GM19468 (cell line): ENCODE results near the gene C14orf132.
"Not testable (repeated sequence)": the region's sequence is repeated elsewhere in the genome, so short reads cannot be mapped to it uniquely, and the experiment has no call there.

Experiments
- ATAC-seq: cut with Tn5 transposase; IDR thresholded peaks from one replicate; pipeline ENCODE4 v1.9.1; 2021; ENCODE audit warnings: mild to moderate bottlenecking, moderate library complexity, moderate number of reproducible peaks; ENCODE audit not compliant: unreplicated experiment; ENCODE audit errors: extremely low read depth

Gene C14orf132

DNA sequence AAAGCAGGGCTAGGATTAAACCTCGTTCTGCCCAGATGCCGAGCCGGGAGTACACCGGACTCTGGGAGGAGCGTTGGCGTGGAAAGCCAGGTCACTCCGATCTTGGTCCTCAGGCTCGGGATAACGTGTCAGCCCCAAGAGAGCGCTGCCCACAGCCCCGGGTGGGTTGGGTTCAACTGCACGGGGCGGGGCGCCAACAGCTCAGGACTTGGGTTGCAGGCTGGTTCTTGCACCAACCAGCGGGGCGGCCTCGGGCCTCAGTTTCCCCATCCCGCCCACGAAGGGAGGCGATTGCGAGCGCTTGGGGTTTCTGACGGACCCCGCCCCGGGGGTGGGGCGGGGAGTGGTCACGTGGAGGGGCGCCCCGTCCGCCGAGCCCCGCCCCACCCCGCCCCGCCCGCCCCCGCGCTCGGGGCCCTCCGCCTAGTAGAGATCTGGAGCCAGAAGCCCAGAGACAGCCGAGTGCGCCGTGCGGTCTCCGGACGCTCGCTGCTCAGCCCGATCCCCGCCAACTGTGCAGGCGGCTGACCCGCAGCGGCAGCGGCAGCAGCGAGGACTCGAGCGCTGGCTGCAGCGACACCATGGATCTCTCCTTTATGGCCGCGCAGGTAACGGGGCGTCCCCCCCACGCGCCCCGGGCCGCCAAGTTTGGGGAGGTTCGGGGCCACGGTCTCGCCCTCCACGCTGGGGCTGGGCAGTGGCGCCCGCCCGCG lies at the start of gene C14orf132:
C14orf132 (plus strand) TSS at position 443 of the 713 bp plus-strand sequence; CDS start at position 582, 139 bp downstream.
- ATAC-seq: peak; percentile 28

DNA sequence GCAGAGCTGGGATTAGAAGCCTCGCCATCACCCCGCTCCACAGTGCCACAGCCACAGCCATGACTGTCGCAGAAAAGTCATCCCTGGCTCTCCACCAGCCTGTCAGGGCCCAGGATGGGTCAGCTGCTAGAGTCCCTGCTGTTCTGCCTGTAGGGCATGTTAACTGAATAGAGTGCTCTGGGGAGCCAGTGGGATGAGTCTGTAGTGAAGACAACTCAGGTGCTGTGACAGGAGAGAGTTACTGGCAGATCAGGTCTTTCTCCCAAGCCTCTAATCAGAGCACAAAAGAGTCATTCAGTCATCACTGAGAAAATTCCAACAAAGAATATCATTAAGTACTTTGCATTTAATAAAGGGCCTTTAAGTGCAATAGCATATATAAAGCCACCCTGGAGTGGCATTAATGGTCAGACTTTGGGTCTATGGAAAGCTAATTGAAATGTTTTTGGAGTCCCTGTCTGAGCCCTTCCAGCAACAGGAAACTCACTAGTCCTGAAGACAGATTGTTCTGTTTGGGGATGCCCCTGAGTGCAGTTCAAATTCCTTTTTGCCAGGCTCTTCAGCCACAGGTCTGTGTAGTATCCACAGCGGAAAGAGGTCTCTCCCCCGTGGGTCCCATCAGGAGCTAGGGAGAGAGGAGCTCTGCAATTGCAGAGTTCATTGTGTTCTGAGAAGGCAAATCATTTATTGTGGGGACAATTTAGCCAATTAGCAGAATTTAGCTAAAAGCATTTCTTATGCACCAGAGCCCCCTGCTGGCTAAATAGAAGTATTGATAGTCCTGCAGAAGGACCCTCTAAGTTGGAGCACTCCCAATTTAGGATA lies 45.2 kb upstream of the C14orf132 start:
- ATAC-seq: no peak

DNA sequence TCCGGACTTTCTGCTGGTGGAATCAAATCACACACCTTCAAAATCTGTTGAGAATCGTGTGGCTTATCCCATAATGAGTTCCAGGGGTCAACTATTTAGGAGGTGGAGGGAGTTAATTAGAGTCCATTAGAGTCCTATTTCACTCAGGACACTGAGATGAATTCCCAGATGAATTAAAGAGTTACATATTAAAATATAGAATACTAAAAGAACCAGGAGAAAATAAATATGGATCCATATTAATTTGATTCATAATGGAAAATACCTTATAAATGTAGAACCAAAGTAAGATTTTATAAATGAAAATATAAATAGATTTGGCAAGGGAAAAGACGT lies 44.6 kb upstream of the C14orf132 start:
- no peak for ATAC-seq

DNA sequence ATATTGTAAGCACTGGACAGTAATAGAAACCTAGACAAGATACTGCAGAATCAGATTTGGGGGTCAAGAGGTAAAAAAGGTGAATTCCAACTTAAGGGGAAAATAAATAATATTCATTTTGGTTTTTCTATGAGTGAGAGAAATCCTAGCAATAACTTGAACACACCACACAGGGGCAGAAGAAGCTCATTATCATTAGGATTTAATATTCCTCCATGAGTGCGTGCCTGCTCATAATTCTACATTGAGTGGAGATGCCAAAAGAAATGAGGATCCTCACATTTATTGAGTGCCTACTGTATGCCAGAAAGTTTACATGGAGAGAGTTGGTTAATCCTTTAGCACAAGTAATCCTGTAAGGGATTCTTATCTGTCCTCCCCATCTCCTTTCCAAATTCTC lies 40.5 kb upstream of the C14orf132 start:
- no peak for ATAC-seq

DNA sequence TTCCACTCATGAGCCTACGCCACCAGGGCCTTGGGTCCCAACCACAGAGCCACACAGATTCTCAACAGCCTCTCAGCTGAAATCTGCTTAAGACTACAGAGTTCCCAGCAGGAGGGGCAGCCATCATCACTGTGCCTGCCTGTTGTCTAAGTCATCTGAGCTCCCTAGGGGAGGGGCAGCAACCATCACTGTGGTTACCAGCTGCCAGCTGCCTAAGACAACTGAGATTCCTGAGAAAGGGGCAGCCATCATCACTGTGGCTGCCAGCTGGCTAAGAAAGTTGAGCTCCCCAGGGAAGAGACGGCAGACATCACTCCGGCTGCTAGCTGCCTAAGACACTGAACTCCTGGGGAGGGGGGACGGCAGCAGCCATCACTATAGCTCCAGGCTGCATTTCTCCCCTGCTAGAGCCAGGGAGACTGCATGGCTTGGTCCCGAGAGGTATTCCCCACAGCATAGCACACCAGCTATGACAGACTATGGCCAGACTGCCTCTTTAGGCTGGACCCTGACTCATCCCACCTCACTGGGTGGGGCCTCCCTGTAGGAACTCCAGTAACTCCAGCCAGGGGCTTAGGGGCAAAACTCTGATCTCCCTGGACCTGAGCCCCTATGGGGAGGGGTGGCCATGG lies 37.2 kb upstream of the C14orf132 start:
- no peak for ATAC-seq

DNA sequence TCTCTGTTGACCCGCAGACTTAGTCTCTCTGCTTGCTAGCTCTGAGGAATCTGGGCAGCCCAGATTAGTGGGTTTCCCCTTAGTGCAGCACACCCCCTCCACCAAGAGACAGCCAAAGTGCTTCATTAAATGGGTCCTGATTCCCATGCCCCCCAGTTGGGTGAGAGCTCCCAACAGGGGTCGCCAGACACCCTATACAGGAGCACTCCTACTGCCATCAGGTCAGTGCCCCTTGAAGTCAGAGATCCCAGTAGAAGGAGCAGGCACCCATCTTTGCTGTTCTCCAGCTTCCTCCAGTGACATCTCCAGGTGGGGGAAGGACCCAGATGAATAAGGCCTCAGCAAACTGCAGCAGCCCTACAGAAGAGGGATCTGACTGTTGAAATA lies 36.7 kb upstream of the C14orf132 start:
- ATAC-seq: no peak

DNA sequence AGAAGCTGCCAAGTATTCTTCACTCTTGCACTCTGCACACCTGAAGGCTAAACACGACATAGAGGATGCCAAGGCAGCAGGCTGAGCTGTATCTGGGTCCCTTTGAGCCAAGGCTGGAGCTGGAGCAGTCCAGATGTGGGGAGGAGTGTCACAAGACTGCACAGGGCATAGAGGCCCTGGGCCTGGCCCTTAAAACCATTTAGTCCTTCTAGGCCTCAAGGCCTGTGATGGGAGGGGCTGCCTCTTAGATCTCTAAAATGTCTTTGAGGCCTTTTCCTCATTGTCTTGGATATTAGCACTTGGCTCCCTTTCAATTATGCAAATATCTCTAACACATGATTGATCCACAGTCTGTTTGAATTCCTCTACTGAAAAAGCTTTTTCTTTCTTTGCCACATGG lies 28.0 kb upstream of the C14orf132 start:
- no peak for ATAC-seq

DNA sequence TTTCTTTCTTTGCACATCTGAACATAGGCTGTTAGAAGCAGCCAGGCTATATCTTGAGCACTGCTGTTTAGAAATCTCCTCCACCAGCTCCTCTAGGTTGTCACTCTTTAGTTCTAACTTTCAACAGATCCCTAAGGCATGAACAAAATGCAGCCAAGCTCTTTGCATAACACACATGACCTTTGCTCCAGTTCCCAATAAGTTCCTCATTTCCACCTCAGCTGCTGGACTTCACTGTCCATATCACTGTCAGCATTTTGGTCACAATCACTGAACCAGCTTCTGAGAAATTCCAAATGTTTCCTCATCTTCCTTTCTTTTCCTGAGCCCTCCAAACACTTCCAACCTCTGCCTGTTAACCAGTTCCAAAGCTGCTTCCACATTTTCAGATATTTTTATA lies 27.6 kb upstream of the C14orf132 start:
- ATAC-seq: no peak

DNA sequence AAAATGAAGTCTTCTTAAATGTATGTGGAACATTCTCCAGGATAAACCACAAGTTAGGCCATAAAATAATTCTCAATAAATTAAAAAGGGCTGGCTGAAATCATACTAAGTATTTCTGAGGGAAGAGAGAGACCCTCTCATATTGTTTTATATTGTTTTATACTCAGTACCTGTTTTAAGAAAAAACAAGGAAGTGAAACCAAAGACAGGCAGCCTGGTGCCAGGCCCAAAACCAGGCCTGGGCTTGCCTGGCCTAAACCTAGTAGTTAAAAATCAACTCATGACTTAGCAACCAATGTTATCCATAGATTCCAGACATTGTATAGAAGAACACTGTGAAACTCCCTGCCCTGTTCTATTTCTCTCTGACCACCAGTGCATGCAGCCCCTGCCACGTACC lies 26.4 kb upstream of the C14orf132 start:
- not testable (repeated sequence) for ATAC-seq

DNA sequence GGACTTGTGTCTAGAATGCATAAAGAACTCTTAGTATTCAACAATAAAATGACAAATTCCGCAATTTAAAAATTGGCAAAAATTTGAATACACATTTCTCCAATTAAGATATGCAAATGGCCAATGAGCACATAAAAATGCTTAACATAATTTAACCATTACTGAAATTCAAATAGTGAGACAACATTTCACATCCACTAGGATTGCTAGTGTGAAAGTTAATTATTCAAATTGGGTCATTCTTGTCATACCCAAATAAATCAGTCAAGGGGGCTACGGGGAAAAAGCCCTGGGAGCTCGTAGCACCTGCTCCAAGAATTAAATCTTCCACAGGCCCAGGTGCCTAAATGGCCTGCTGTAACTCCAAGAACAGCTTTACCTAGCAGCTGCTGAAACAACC lies 25.0 kb upstream of the C14orf132 start:
- ATAC-seq: no peak

DNA sequence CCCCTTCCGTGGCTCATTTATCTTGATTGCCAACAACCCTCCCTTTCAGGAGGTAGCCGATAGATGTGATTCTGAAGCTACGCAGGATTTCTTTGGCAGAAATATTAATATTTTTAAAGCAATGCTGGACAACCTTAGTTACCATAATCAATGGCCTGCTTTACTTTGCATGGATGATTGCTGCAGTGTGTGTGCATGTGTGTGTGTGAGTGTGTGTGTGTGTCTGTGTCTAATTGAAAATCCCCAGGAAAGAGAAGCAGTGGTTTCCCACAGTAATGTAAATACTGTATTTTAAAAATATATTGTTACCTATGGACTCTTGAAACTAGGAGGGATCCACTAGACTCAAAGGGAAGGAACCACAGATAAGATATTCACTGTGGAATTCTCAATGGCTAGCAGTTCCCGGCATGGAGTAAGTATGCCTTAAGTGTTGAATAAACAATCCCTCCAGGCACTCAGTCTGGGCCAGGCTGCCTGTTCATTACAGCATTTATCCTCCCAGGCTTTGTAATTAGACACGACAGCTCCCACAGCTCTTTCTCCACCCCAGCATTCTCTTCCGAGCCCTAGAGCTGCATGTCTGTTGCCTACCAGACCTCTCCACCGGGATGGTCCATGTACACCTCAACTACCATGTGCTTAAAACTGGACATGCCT lies 22.5 kb upstream of the C14orf132 start:
- ATAC-seq: no peak

DNA sequence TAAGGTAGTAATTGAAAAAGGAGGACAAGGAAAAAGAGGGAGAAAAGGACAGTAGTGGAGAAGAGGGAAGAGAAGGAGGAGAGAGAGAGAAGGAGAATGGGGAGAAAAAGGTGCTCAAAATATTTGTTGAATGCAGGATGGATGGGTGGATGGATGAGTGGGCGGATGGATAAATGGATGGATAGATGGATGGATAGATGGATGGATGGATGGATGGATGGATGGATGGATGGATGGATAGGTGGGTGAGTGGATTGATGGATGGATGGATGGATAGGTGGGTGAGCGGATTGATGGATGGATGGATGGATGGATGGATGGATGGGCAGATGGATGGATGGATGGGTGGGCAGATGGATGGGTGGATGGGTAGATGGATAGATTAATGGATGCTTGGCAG lies 21.3 kb upstream of the C14orf132 start:
- no peak for ATAC-seq

DNA sequence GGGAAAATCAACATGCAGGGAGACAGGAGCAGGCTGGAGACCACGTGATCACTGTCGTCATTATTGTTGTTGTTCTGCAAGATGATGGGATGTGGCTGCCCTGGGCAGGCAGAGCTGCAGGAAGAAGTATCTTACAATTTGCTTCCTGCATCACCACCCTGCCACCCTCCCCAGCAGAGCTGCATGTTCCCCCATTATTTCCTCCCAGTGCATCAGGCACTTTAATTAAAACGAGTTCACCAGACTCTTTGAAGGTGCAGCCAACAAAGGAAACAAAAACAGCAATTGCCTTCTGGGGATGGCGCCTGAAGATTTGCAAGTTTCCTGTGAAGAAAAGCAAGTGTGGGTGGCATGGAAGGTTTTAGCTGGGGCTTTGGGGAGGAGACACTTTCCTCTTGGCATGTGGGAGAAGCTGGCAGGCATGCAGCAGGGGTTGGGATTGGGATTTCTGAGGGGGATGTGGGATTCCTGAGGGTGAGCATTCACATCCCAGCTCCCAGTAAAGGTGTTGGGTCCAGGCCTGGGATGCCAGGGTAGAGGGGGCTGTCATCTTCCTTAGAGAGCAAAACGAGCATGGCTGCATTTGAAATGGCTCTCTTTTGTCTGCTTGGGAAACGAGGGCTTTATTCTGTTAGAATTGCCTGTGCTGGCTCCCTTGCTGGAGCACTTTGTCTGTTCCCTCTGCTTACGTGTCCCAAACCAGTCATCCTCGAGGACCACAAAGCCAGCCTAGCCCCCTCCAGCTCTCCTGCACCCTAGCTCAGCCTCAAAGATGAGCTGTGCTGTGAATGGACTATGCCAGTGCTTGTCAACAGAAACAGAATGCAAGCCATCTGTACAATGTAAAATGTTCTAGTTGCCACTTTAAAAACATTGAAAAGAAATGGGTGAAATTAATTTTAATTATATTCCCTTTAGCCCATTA lies 11.5 kb upstream of the C14orf132 start:
- no peak for ATAC-seq

DNA sequence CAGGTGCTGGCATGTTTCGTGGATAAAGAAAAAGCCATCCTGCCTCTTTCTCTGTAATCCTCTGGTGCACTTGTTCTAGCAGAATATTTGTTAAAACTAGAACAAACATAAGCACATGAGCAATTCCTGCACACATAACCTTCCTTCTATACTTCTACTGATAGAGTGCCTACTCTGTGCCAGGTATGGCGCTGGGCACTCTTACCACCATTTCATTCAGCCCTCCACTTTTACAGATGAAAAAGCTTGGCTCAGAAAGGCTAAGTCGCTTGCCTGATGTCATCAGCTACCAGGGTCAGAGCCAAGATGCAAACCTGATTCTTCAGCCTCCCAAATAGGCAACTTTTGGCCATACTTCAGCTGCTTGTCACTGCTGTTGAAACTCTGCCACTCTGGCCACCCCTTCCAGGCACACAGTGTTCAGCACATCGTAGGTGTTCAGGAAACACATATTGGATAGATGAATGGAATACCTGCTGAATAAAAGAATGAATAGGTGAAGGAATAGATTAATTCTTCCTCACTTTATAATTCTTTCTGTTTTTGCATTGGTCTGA lies 10.0 kb upstream of the C14orf132 start:
- ATAC-seq: no peak

DNA sequence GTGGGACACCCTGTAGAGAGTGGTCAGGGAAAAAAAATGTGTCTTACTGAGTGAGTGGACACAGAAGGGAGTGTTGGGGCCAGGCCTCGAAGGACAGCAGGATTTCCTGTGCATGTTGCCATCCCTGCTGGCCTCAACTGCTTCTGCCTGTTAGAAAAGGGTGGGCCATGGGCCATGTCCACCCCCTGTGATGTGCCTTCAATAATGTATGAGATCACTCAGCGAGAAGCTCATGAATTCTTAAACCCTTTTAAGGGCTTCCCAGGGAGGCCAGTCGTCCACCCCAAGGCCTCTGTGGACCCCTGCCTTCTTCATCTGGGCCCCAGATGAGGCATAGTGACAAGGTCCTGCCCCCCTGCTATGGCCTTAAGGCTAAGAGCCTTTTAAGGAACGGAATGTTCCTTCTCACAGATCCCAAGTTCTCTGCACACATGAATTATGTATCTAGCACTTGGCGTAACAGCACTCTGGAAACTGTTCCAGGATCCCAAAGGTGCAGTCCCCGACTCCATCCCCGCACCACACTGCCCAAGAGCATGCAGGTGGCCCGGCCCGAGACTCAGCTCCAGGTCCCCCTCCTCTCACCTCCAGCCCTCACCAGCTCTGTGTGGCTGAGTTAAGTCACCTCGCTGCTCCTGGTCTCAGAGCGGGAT lies 8.9 kb upstream of the C14orf132 start:
- no peak for ATAC-seq

DNA sequence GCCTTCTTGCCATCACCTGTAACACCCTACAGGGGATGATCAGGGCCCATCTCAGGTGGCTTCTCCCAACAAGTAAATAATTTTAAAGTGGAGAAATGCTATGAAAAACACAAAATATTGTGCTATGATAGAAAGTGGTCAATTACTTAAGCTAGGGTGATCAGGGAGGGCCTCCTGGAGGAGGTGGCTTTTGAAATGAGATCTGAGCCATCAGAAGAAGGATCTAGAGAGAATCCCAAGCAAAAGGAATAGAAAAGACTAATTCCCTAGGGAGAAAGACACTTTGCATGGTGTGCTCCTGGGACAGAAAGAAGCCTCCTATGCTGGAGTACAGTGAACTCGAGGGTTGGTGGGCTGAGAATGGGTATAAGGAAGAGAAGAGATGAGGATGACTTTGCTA lies 7.5 kb upstream of the C14orf132 start:
- no peak for ATAC-seq

DNA sequence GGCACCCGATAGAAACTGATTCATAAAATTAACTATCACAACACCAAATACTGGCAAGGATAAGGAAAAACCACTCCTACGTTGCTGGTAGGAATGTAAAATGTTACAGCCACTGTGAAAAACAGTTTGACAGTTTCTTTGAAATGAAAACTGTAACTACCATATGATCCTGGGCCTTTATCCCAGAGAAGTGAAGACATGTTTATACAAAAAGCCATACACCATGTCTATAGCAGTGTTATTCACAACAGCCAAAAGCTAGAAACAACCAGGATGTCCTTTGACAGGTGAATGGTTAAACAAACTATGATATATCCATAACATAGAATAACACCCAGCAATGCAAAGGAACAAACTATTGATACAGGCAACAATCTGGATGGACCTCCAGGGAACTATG lies 3.7 kb upstream of the C14orf132 start:
- no peak for ATAC-seq

DNA sequence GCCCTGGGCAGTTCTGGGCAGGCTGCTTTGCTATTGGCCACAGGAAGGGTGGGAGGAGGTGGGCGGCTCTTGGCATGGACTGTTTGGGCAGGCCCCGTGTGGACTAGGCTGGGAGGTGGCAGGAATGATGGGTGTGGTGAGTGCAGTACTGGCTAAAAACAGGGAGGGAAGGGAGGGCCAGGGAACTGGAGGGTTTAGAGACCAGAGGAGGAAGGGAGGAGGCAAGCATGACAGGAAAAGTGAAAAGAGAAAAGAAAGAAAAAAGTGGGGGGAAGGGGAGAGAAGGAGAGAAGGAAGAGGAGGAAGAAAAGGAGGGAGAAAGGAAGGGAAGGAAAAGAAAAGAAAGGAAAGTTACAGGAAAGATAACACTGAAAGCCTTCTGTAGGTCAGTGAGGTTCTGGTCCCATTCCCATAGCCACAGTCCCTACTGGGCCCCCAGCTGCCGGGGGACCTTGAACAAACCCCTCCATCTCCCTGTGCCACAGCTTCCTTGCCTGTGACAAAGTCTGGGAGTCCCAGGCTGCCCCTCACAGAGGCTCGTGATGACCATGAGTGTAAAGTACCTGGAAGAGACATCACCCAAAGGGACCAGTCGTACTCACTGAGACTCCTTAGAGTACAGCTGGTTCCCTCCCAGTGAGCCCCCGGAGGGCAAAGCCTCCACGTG lies 1.1 kb upstream of the C14orf132 start:
- no peak for ATAC-seq

DNA sequence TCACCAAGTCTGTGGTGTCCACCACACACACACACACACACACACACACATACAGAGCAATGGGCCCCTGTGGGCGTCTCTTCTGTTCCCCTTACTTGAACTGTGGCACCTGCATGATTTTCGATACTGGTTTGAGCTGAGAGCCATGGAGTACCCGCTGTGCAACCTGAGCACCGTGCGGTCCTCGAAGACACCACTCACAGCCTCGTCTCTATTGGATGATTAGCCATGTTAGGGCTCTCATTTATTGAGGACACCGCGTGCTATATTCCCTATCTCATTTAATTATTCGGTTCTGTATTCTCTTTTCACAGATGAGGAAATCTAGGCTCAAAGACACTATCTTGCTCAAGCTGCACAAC lies 623 bp upstream of the C14orf132 start:
- no peak for ATAC-seq
